DMS153 (cell line): ENCODE measurements around the gene WSCD2.

Experiments used
- DNase-seq: peaks from one replicate; lab custom pipeline; 2025; lab: John Stamatoyannopoulos, UW

Gene WSCD2

GRCh38 chr12:108269224-108269623 lies 140.1 kb downstream of the WSCD2 start:
- DNase-seq, result no peak

DNA sequence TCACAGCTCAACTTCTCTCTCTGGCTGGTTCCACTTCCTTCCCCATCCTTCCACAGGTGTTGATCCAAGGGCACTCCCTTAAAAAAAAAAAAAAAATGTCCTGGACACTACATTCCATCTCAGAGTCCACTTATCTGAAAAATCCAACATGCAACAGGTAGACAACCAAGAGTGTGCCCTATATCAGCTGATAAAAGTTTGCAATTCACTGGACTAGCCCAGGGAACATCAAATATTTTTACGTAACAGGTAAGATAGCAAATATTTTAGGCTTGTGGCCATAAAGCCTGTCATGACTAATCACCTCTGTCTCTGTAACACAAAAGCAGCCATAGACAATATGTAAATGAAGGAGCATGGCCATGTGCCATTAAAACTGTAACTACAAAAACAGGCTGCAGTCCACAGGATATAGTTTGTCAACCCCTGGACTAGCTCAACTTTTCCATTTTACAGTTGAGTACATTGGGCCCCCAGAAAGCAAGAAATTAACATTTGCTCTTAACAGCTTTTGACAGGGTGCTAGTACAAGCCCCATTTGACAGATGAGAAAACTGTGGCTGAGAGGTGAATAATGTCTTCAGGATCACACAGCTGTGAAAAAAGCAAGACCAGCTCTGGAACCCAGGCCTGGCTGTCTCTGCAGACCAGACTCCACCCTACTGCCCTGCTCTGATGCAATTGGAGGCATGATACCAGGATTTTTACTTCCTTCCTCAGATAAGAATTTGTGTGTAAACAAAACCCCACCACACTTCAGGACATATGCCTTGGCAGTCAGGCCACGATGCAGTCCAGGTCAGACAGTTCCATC lies 141.2 kb downstream of the WSCD2 start:
- DNase-seq, result no peak

- DNase-seq, result no peak
Observed at GRCh38 chr12:108270849-108271143, 141.7 kb downstream of the WSCD2 start.

DNA sequence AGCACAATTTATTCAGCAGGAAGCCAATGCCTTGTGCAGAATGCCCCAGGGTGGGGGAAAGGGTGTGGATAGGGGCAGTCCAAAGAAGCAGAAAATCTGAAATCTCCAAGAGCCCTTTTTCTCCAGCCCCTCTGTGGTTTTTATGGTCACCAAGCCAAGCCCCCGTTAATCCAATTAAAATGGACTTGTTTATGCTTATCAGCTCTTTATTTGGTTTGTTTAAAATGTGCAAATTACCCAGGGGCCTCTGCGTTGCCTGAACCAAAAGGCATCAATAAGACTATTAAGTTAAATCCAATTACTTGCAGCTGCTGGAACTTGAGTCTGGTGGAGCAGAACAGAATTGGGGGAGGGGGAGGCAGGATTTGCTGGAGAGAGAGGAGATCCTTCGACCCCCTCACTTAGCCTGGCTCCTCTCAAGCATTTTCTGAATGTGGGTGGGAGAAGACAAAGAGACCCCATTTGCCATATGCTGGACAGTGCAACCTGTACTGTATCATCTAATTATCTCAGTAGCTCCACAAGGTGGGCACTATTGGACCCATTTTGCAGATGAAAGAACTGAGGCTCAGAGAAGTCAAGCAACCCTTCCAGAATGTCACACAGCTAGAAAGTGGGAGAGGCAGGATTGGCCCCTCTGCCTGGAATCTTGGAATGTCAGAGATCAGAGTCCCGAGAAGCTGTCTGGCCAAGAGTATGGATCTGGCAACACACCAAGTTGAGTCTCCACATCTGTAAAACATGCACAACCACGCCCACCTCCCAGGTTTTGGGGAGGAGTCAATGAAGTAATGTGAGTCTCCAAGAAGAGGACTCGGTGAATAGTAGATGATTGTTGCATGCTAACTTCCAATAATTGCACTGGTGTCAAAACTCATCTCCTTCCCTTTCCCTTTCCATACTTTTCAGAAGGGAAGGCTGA lies 143.1 kb downstream of the WSCD2 start:
- no peak for DNase-seq

GRCh38 chr12:108273217-108273616 lies 144.1 kb downstream of the WSCD2 start:
- DNase-seq, result no peak

- no peak for DNase-seq
Observed at GRCh38 chr12:108277613-108278012, 148.5 kb downstream of the WSCD2 start.

DNA sequence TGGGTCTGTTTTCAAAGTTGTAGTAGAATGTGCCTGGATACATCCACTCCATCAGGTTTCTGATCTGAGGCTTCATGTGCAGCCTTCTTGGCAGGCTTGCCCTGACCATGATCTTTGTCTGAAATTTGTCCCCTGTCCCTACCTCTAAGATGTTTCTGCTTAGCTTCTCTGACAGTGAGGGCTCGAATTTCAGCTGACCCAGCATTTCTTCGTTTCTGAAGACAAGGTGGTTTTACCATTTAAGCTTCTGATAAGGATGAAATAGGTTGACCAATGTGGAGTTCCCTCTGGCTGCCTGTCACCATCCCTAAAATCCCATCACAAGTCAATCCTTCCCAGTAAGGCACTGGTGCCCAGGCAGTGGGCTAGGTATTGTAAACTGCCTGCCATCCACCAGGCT lies 153.1 kb downstream of the WSCD2 start:
- no peak for DNase-seq

DNA sequence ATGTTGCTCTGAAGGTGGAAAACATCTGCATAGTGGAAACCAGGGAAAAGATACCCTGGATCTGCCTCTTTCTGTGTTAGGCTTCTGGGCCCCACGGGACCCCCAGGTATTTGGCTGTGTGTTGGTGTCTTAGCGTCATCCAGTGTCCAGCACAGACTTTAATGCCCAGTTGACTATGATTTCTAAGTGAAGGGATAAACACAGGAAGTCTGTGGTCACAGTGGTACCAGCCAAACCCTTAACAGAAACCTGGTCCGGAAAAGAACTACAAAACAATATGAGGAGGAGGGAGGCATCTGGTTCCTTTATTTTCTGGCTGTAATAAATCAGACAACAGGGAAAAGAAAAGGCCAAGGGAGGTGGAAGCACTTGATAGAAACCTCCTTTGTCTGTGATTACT lies 153.6 kb downstream of the WSCD2 start:
- DNase-seq, result no peak

GRCh38 chr12:108284163-108284562 lies 155.1 kb downstream of the WSCD2 start:
- DNase-seq, result no peak

GRCh38 chr12:108285016-108285415 lies 155.9 kb downstream of the WSCD2 start:
- no peak for DNase-seq

GRCh38 chr12:108287227-108287626 lies 158.1 kb downstream of the WSCD2 start:
- DNase-seq, result no peak

- DNase-seq, result no peak
Observed at GRCh38 chr12:108289350-108290161, 160.5 kb downstream of the WSCD2 start.

DNA sequence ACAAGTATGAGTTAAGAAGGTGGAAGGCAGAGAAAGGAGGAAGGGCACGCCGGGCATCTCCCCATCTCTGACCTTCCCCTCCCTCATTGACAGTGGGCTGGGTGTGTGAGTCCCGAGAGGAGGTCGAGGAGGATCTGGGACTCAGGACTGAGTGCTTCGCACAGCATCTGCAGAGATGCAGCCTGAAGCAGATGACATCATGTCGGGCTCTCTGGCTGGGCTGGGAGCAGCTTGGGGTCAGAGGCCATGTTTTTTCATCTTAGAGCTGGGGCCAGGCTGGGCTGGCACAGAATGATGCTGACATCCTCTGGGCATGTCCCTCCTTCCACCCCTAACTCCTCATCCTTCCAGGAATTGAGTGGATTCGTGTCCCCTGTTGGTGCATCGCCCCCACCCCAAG lies 166.6 kb downstream of the WSCD2 start:
- DNase-seq, result no peak

DNA sequence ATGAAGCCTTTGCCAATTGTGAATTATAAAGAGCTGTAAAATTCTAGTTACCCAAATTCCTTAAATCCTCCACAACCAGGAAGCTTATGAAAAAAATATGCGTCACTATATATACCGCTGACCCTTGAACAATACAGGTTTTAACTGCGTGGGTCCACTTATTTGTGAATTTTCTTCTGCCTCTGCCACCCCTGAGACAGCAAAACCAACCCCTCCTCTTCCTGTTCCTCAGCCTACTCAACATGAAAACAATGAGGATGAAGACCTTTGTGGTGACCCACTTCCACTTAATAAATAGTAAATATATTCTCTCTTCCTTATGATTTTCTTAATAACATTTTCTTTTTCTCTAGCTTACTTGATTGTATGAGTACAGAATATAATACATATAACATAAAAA lies 167.9 kb downstream of the WSCD2 start:
- DNase-seq, result no peak

DNA sequence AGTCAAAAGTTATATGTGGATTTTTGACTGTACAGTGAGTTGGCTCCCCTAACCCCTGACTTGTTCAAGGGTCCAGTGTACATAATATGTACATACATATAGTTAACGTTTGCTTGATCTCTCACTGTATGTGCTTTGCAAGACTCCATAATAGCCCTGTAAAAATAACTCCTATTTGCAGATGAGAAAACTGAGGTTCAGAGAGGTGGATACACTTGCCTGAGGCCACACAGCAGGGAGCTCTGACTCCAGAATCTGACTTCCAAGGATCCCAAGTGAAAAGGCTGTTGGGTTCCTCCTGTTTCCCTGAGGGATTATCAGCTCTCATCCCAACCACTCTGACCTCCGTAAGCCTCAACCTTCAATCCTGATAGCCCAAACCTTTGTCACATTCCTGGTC lies 168.3 kb downstream of the WSCD2 start:
- DNase-seq, result no peak

DNA sequence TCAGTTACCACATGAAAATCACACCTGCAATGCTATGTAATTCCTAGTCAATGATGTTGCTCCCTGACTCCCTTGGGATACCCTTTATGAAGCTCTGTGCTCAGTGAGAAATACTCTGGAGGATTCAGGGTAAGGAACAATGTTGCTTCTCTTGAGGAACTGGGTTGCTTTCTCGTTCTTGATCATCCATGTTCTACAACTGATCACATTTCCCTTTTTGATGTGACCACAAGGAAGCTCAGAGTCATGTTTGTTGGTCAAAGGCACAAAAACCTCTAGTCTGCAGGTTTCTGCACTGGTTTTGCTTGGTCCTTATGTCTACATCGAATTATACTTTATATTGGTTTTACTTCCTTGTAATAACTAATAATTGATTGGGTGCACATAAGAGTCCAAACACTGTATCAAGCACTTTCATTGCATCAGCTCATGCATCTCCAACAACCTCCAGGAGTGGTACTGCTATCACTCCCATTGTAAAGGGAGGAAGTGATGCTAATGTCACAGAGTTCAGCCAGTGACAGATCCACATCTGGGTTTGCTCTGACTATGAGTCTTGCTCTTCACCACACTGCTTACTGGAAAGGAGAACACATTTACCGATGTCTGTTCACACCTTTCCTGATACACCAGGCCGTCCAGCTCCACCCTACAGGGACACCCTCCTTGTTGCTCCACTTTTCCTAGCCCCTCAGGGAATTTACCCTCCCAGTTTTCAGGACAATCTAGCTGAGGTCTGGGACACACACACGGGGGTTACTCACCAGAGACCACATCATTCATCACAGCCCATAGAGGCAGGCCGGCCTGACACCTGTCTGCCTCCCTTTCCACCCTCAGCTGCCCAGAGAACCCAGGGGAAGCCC lies 169.0 kb downstream of the WSCD2 start:
- DNase-seq, result no peak

DNA sequence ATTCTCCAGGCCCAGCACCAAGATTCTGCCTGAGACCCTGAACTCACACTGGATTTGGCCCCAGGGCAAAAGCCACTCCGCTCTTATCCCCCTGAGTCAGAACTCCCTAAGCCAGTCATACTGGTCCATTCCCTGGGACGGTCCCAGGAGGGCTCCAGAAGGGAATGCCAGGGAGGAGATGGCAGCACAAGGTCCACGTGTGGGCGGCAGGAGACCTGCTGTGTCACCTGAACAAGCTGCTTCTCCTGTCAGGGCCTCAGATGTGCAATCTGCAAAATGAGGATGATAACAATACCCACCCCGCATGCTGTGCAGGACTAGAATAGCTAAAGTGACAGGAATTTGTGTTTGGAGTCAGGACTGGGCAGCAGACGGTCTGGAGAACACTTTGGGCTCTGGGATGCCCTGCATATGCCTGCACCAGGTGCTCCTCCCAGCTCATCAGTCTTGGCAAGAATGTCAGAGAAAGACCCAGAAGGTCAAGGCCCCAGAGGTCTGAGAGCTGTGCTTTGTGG lies 169.7 kb downstream of the WSCD2 start:
- no peak for DNase-seq

DNA sequence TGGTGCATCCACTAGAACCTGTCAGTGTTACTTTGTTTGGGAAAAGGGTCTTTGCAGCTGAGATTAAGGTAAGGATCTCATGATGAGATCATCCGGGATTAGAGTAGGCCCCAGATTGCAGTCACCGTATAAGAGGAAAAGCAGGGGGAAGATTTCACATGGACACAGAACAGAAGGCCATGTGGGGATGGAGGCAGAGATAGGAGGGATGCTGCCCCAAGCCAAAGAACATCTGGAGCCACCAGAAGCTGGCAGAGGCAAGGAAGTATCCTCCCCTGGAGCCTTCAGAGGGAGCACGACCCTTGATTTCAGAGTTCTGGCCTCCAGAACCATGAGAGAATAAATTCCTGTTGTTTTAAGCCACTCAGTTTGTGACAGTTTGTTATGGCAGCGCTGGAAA lies 170.4 kb downstream of the WSCD2 start:
- no peak for DNase-seq
